ENCODE results near the gene TIAM2. TPM values are rescaled to one million over a fixed set of nuclear protein-coding genes. Genes with fewer than 3 reads are reported as not detected.

TIAM2 gene
- total RNA-seq, 1 experiment from 2014 or later, result 3.8 TPM

- H3K27ac Mint-ChIP-seq (ENCODE audit: unreplicated experiment), result no peak overlapping the region
- DNase-seq, result no peak
- TF ChIP-seq CTCF (IDR thresholded peaks at IDR 0.05; ENCODE audit: insufficient read depth in 1 of 2, low read depth in 1 of 2, low read length in 1 of 2, severe bottlenecking in 1 of 2, unreplicated experiment in 1 of 2), result no peak
- BruUV-seq (replicated peaks), result no TSS peak
- peaks cover 5% of the 10 kb centered on the region; the same call in 1 of the 2 replicates for H3K4me1 ChIP-seq
- ChIA-PET POLR2A (no interaction called here), CTCF (no interaction called here)
- H3K9me3 Mint-ChIP-seq (ENCODE audit: unreplicated experiment), result no peaks in the 10 kb centered on the region
- no peaks in the 10 kb centered on the region for H3K27me3 ChIP-seq (replicated peaks; ENCODE audit: control insufficient read depth, insufficient read depth, low read length)
- no peak overlapping the region for H3K4me3 ChIP-seq (ENCODE audit: low read depth, low read length)
- H3K27me3 Mint-ChIP-seq (ENCODE audit: insufficient read depth, unreplicated experiment), result no peaks in the 10 kb centered on the region
- no peak overlapping the region for H3K4me3 Mint-ChIP-seq (ENCODE audit: unreplicated experiment)
- H3K9me3 ChIP-seq, result no peaks in the 10 kb centered on the region
- intact Hi-C loops (cut with micrococcal nuclease; ENCODE audit: unreplicated experiment), result no loop called here
- peaks cover 6% of the 10 kb centered on the region for H3K4me1 Mint-ChIP-seq (ENCODE audit: low read depth, unreplicated experiment)
- H3K36me3 ChIP-seq (ENCODE audit: control insufficient read depth, insufficient read depth, low read length), result peaks cover 1% of the 10 kb centered on the region; the same call in 1 of the 2 replicates
- peaks cover 21% of the 10 kb centered on the region for H3K36me3 Mint-ChIP-seq (ENCODE audit: insufficient read depth, unreplicated experiment)
Measured at GRCh38 chr6:155272353-155273232, 277.5 kb downstream of the TIAM2 start.

GRCh38 chr6:155273431-155273830 lies 278.3 kb downstream of the TIAM2 start:
- peaks cover 21% of the 10 kb centered on the region for H3K36me3 Mint-ChIP-seq (ENCODE audit: insufficient read depth, unreplicated experiment)
- DNase-seq, result no peak
- H3K27ac Mint-ChIP-seq (ENCODE audit: unreplicated experiment), result no peak overlapping the region
- no peaks in the 10 kb centered on the region for H3K9me3 Mint-ChIP-seq (ENCODE audit: unreplicated experiment)
- Histone ChIP-seq H3K9me3 (no peaks in the 10 kb centered on the region), H3K36me3 (ENCODE audit: control insufficient read depth, insufficient read depth, low read length) (peaks cover 1% of the 10 kb centered on the region; the same call in 1 of the 2 replicates), H3K4me3 (ENCODE audit: low read depth, low read length) (no peak overlapping the region), H3K27me3 (replicated peaks; ENCODE audit: control insufficient read depth, insufficient read depth, low read length) (no peaks in the 10 kb centered on the region), H3K4me1 (peaks cover 1% of the 10 kb centered on the region; the same call in 1 of the 2 replicates)
- no peak for TF ChIP-seq CTCF (IDR thresholded peaks at IDR 0.05; ENCODE audit: insufficient read depth in 1 of 2, low read depth in 1 of 2, low read length in 1 of 2, severe bottlenecking in 1 of 2, unreplicated experiment in 1 of 2)
- intact Hi-C loops (cut with micrococcal nuclease; ENCODE audit: unreplicated experiment), result no loop called here
- ChIA-PET POLR2A (no interaction called here), CTCF (no interaction called here)
- H3K4me1 Mint-ChIP-seq (ENCODE audit: low read depth, unreplicated experiment), result peaks cover 6% of the 10 kb centered on the region
- no peak overlapping the region for H3K4me3 Mint-ChIP-seq (ENCODE audit: unreplicated experiment)
- H3K27me3 Mint-ChIP-seq (ENCODE audit: insufficient read depth, unreplicated experiment), result no peaks in the 10 kb centered on the region
- BruUV-seq (replicated peaks), result no TSS peak

GRCh38 chr6:155274106-155274505 lies 279.0 kb downstream of the TIAM2 start:
- Histone ChIP-seq H3K4me3 (ENCODE audit: low read depth, low read length) (no peak overlapping the region), H3K36me3 (ENCODE audit: control insufficient read depth, insufficient read depth, low read length) (peaks cover 1% of the 10 kb centered on the region; the same call in 1 of the 2 replicates), H3K27me3 (replicated peaks; ENCODE audit: control insufficient read depth, insufficient read depth, low read length) (no peaks in the 10 kb centered on the region), H3K4me1 (no peaks in the 10 kb centered on the region), H3K9me3 (no peaks in the 10 kb centered on the region)
- Mint-ChIP-seq H3K9me3 (ENCODE audit: unreplicated experiment) (no peaks in the 10 kb centered on the region), H3K4me3 (ENCODE audit: unreplicated experiment) (no peak overlapping the region), H3K27me3 (ENCODE audit: insufficient read depth, unreplicated experiment) (no peaks in the 10 kb centered on the region), H3K36me3 (ENCODE audit: insufficient read depth, unreplicated experiment) (peaks cover 23% of the 10 kb centered on the region), H3K27ac (ENCODE audit: unreplicated experiment) (no peak overlapping the region), H3K4me1 (ENCODE audit: low read depth, unreplicated experiment) (peaks cover 6% of the 10 kb centered on the region)
- ChIA-PET POLR2A (no interaction called here), CTCF (no interaction called here)
- no peak for DNase-seq
- intact Hi-C loops (cut with micrococcal nuclease; ENCODE audit: unreplicated experiment), result no loop called here
- no peak for TF ChIP-seq CTCF (IDR thresholded peaks at IDR 0.05; ENCODE audit: insufficient read depth in 1 of 2, low read depth in 1 of 2, low read length in 1 of 2, severe bottlenecking in 1 of 2, unreplicated experiment in 1 of 2)
- no TSS peak for BruUV-seq (replicated peaks)

All from Caco-2 (cell line).